T-helper 1 cell (primary cell): Measurements from ENCODE around the gene ZNF300.
"Not testable (repeated sequence)": the region's sequence is repeated elsewhere in the genome, so short reads cannot be mapped to it uniquely, and the experiment has no call there.

Experiments used
- DNase-seq, 5 donors: peaks; one replicate each; pipeline ENCODE4 v3.0.0-alpha.2; 2012 to 2020

The ZNF300 gene

GRCh38 chr5:150845185-150845859 is 59.5 kb downstream of the ZNF300 start:
- not testable (repeated sequence) for DNase-seq
